Trophoblast cell (in vitro differentiated cells and primary cell): Measurements from ENCODE around the gene SMOC1.
A peak's percentile ranks its signal among the peaks of the same experiment; 100 is the strongest.

Experiments
- DNase-seq, 2 donors: peaks; one replicate each; pipeline ENCODE4 v3.0.0-alpha.2; 2016
- H2AFZ ChIP-seq: 2 replicates; pipeline ENCODE4 v1.6.1; 2013; ENCODE audit warnings: low read length, moderate library complexity, mild to moderate bottlenecking; ENCODE audit not compliant: insufficient read depth, poor library complexity
- H2AK5ac ChIP-seq: 2 replicates; pipeline ENCODE4 v1.6.1; 2013; ENCODE audit warnings: mild to moderate bottlenecking, low read length
- H2BK120ac ChIP-seq: 2 replicates; pipeline ENCODE4 v1.6.1; 2013; ENCODE audit warnings: low read length, mild to moderate bottlenecking, moderate library complexity; ENCODE audit not compliant: insufficient read depth, poor library complexity
- H2BK12ac ChIP-seq: 2 replicates; pipeline ENCODE4 v1.6.1; 2013; ENCODE audit warnings: mild to moderate bottlenecking, low read length, moderate library complexity
- H2BK5ac ChIP-seq: 2 replicates; pipeline ENCODE4 v1.6.1; 2013; ENCODE audit warnings: low read length, low read depth, moderate library complexity, mild to moderate bottlenecking; ENCODE audit not compliant: poor library complexity
- H3K14ac ChIP-seq: 2 replicates; pipeline ENCODE4 v1.6.1; 2013; ENCODE audit warnings: mild to moderate bottlenecking, low read length
- H3K18ac ChIP-seq: 2 replicates; pipeline ENCODE4 v1.6.1; 2013; ENCODE audit warnings: mild to moderate bottlenecking, low read length
- H3K23ac ChIP-seq: 2 replicates; pipeline ENCODE4 v1.6.1; 2013; ENCODE audit warnings: low read length
- H3K27ac ChIP-seq: 2 replicates; pipeline ENCODE4 v1.5.1; 2013; ENCODE audit warnings: low read depth, mild to moderate bottlenecking, inconsistent platforms, low read length, moderate library complexity
- H3K27me3 ChIP-seq: 2 replicates; pipeline ENCODE4 v1.6.1; 2013; ENCODE audit warnings: inconsistent platforms, mild to moderate bottlenecking, low read length, moderate library complexity; ENCODE audit not compliant: insufficient read depth
- H3K36me3 ChIP-seq, 2 experiments: 1 replicate in 1 of 2; 2 replicates in 1 of 2; pipeline ENCODE4 v1.6.1; 2013; ENCODE audit warnings: low read length in 2 of 2, mild to moderate bottlenecking in 2 of 2, moderate library complexity in 1 of 2; ENCODE audit not compliant: insufficient read depth in 2 of 2, control insufficient read depth in 1 of 2
- H3K4ac ChIP-seq: 2 replicates; pipeline ENCODE4 v1.6.1; 2013; ENCODE audit warnings: low read depth, mild to moderate bottlenecking, low read length, moderate library complexity
- H3K4me1 ChIP-seq, 2 experiments: 1 replicate in 1 of 2; 2 replicates in 1 of 2; pipeline ENCODE4 v1.6.1; 2013; ENCODE audit warnings: low read length in 2 of 2, mild to moderate bottlenecking in 2 of 2, moderate library complexity in 1 of 2; ENCODE audit not compliant: insufficient read depth in 2 of 2, control insufficient read depth in 1 of 2
- H3K4me2 ChIP-seq: 2 replicates; pipeline ENCODE4 v1.6.1; 2013; ENCODE audit warnings: inconsistent platforms, mild to moderate bottlenecking, low read length, moderate library complexity
- H3K4me3 ChIP-seq: 2 replicates; pipeline ENCODE4 v1.5.1; 2013; ENCODE audit warnings: mild to moderate bottlenecking, low read depth, low read length, inconsistent platforms
- H3K79me1 ChIP-seq: one replicate; pipeline ENCODE4 v1.6.1; 2013; ENCODE audit warnings: low read length
- H3K79me2 ChIP-seq: 2 replicates; pipeline ENCODE4 v1.6.1; 2013; ENCODE audit warnings: low read length, mild to moderate bottlenecking; ENCODE audit not compliant: control insufficient read depth, insufficient read depth, poor library complexity
- H3K9ac ChIP-seq: 2 replicates; pipeline ENCODE4 v1.6.1; 2013; ENCODE audit warnings: mild to moderate bottlenecking, low read length
- H3K9me3 ChIP-seq: 2 replicates; pipeline ENCODE4 v1.6.1; 2013; ENCODE audit warnings: low read depth, mild to moderate bottlenecking, control low read depth, inconsistent platforms, low read length; ENCODE audit not compliant: insufficient read depth
- H4K12ac ChIP-seq: 2 replicates; pipeline ENCODE4 v1.6.1; 2013; ENCODE audit warnings: low read depth, mild to moderate bottlenecking, low read length, moderate library complexity
- H4K8ac ChIP-seq: 2 replicates; pipeline ENCODE4 v1.6.1; 2013; ENCODE audit warnings: low read depth, mild to moderate bottlenecking, low read length, moderate library complexity
- H4K91ac ChIP-seq: one replicate; pipeline ENCODE4 v1.6.1; 2013; ENCODE audit warnings: low read depth, mild to moderate bottlenecking, low read length, moderate library complexity
- WGBS: extraction: QIAGEN DNeasy Blood & Tissue Kit; methylation state at CpG from one replicate; pipeline ENCODE4 v1.1.7; 2013; ENCODE audit warnings: missing lambda C conversion rate; ENCODE audit not compliant: insufficient read length, insufficient coverage; ENCODE audit errors: extremely low coverage; 5-methylcytosine and 5-hydroxymethylcytosine counted together

The SMOC1 gene

GRCh38 chr14:69873877-69874780, 5.1 kb upstream of the SMOC1 start:
- Histone ChIP-seq H2AK5ac (no peak overlapping the region), H3K23ac (no peak overlapping the region), H4K12ac (no peak overlapping the region), H2BK5ac (no peak overlapping the region), H3K79me1 (no peaks in the 10 kb centered on the region), H4K91ac (no peak overlapping the region), H2AFZ (no peak overlapping the region), H3K27me3 (peaks cover 11% of the 10 kb centered on the region), H4K8ac (no peak overlapping the region), H3K18ac (no peak overlapping the region), H3K9ac (no peak overlapping the region), H3K4me1 (no peaks in the 10 kb centered on the region), H3K79me2 (no peaks in the 10 kb centered on the region), H3K9me3 (peaks cover 5% of the 10 kb centered on the region), H3K4me3 (no peak overlapping the region), H2BK120ac (no peak overlapping the region), H3K4ac (no peak overlapping the region), H3K36me3 (no peaks in the 10 kb centered on the region), H3K14ac (no peak overlapping the region), H3K27ac (no peak overlapping the region), H2BK12ac (no peak overlapping the region), H3K4me2 (no peak overlapping the region)
- peak; percentile 21 to 38 for DNase-seq
- no CpG with 5 or more reads among the region's 5 CpGs for WGBS

- Histone ChIP-seq H2BK5ac (no peak overlapping the region), H2AK5ac (no peak overlapping the region), H2BK12ac (no peak overlapping the region), H3K79me1 (no peaks in the 10 kb centered on the region), H3K27me3 (peaks cover 32% of the 10 kb centered on the region), H3K4me1 (peaks cover 0 to 4% of the 10 kb centered on the region in 2 experiments), H3K4me2 (no peak overlapping the region), H3K4ac (no peak overlapping the region), H3K9ac (no peak overlapping the region), H3K4me3 (no peak overlapping the region), H4K12ac (no peak overlapping the region), H2BK120ac (no peak overlapping the region), H3K23ac (no peak overlapping the region), H3K18ac (no peak overlapping the region), H3K36me3 (no peaks in the 10 kb centered on the region), H4K8ac (no peak overlapping the region), H3K14ac (no peak overlapping the region), H4K91ac (no peak overlapping the region), H3K27ac (no peak overlapping the region), H3K79me2 (no peaks in the 10 kb centered on the region), H3K9me3 (peaks cover 8% of the 10 kb centered on the region), H2AFZ (no peak overlapping the region)
- WGBS: no CpG with 5 or more reads among the region's 2 CpGs
- peak in 1 of 2 donors; percentile 24 for DNase-seq
These were observed 2.9 kb upstream of the SMOC1 start for GRCh38 chr14:69876221-69876847.

- no peak overlapping the region for H3K4me3 ChIP-seq
- no peaks in the 10 kb centered on the region for H3K36me3 ChIP-seq
- no peak for DNase-seq
- H3K79me1 ChIP-seq: no peaks in the 10 kb centered on the region
- no peak overlapping the region for H3K27ac ChIP-seq
- H3K79me2 ChIP-seq: no peaks in the 10 kb centered on the region
- H2AK5ac ChIP-seq: no peak overlapping the region
- H2BK5ac ChIP-seq: no peak overlapping the region
- no CpG with 5 or more reads among the region's 3 CpGs for WGBS
- H2BK12ac ChIP-seq: no peak overlapping the region
- peaks cover 0 to 4% of the 10 kb centered on the region in 2 experiments for H3K4me1 ChIP-seq
- H4K12ac ChIP-seq: no peak overlapping the region
- no peak overlapping the region for H3K18ac ChIP-seq
- H3K14ac ChIP-seq: no peak overlapping the region
- no peak overlapping the region for H4K8ac ChIP-seq
- no peak overlapping the region for H3K9ac ChIP-seq
- H2BK120ac ChIP-seq: no peak overlapping the region
- peaks cover 35% of the 10 kb centered on the region for H3K27me3 ChIP-seq
- no peak overlapping the region for H3K4me2 ChIP-seq
- no peak overlapping the region for H3K4ac ChIP-seq
- H4K91ac ChIP-seq: no peak overlapping the region
- H3K23ac ChIP-seq: no peak overlapping the region
- peaks cover 8% of the 10 kb centered on the region for H3K9me3 ChIP-seq
- no peak overlapping the region for H2AFZ ChIP-seq
These were observed 2.3 kb upstream of the SMOC1 start for GRCh38 chr14:69876848-69877306.

- peak in 1 of 2 donors; percentile 13 for DNase-seq
- Histone ChIP-seq H2BK12ac (no peak overlapping the region), H3K4me1 (peaks cover 0 to 4% of the 10 kb centered on the region in 2 experiments), H2AFZ (no peak overlapping the region), H3K23ac (no peak overlapping the region), H3K79me1 (no peaks in the 10 kb centered on the region), H3K9ac (no peak overlapping the region), H3K79me2 (no peaks in the 10 kb centered on the region), H2BK5ac (no peak overlapping the region), H3K4ac (no peak overlapping the region), H2AK5ac (no peak overlapping the region), H3K4me2 (no peak overlapping the region), H3K4me3 (no peak overlapping the region), H4K12ac (no peak overlapping the region), H3K14ac (no peak overlapping the region), H4K91ac (no peak overlapping the region), H3K36me3 (no peaks in the 10 kb centered on the region), H3K9me3 (peaks cover 8% of the 10 kb centered on the region), H4K8ac (no peak overlapping the region), H3K18ac (no peak overlapping the region), H3K27me3 (peaks cover 39% of the 10 kb centered on the region), H3K27ac (no peak overlapping the region), H2BK120ac (no peak overlapping the region)
- no CpG with 5 or more reads among the region's 2 CpGs for WGBS
These were observed 1.7 kb upstream of the SMOC1 start for GRCh38 chr14:69877492-69877891.
